ENCODE results near the gene RHOU.

GRCh38 chr1:228737601-228738041 lies 2.3 kb downstream of the RHOU start:
- TF ChIP-seq CTCF (IDR thresholded peaks at IDR 0.05) (no peak), POLR2A (IDR thresholded peaks at IDR 0.05) (no peak)
